CD14-positive monocyte (primary cell): Measurements from ENCODE around the gene PPP2R1B. TPM values are rescaled to one million over a fixed set of nuclear protein-coding genes. Genes with fewer than 3 reads are reported as not detected.
A peak's percentile ranks its signal among the peaks of the same experiment; 100 is the strongest.

Source experiments
- DNase-seq, 3 donors: peaks; one replicate each; pipeline ENCODE4 v3.0.0-alpha.2; 2011 to 2022
- H2AFZ ChIP-seq: 2 replicates; pipeline ENCODE4 v1.6.0; 2012; ENCODE audit warnings: mild to moderate bottlenecking, low read depth, low read length, inconsistent platforms; ENCODE audit not compliant: insufficient read depth, poor library complexity, severe bottlenecking
- H3K27ac ChIP-seq, 2 donors: 1 replicate in 1 of 2; 2 replicates in 1 of 2; pipeline ENCODE4 v1.5.1; 2012 to 2013; ENCODE audit warnings: low read length in 2 of 2, control low read depth in 1 of 2, inconsistent platforms in 1 of 2, low read depth in 1 of 2, mild to moderate bottlenecking in 1 of 2
- H3K27me3 ChIP-seq, 2 donors: one replicate each; pipeline versions ENCODE4 v1.6.0 to v1.6.1; 2011 to 2013; ENCODE audit warnings: low read length in 2 of 2; ENCODE audit not compliant: control insufficient read depth in 2 of 2, insufficient read depth in 2 of 2
- H3K36me3 ChIP-seq, 2 donors: replicated peaks in 1 of 2; 1 replicate in 1 of 2; 2 replicates in 1 of 2; pipeline versions ENCODE4 v1.5.1 to v1.6.1; 2012 to 2013; ENCODE audit warnings: low read length in 2 of 2, control low read depth in 1 of 2, inconsistent platforms in 1 of 2, mild to moderate bottlenecking in 1 of 2; ENCODE audit not compliant: insufficient read depth in 2 of 2, control insufficient read depth in 1 of 2
- H3K4me1 ChIP-seq, 2 donors: 1 replicate in 1 of 2; 2 replicates in 1 of 2; pipeline versions ENCODE4 v1.5.1 to v1.6.1; 2012 to 2013; ENCODE audit warnings: low read length in 2 of 2, control low read depth in 1 of 2, inconsistent platforms in 1 of 2, mild to moderate bottlenecking in 1 of 2, moderate library complexity in 1 of 2; ENCODE audit not compliant: insufficient read depth in 2 of 2, control insufficient read depth in 1 of 2
- H3K4me2 ChIP-seq: replicated peaks from 2 replicates; pipeline ENCODE3; 2012; ENCODE audit warnings: low read length, moderate library complexity, mild to moderate bottlenecking; ENCODE audit not compliant: poor library complexity, severe bottlenecking; ENCODE audit errors: extremely low read depth
- H3K4me3 ChIP-seq, 3 experiments: fragments of 200-600 bp in 1 of 3; sonication (generic) in 1 of 3; replicated peaks in 1 of 3; 1 replicate in 2 of 3; 2 replicates in 1 of 3; pipeline ENCODE4 v1.5.1; 2011 to 2013; ENCODE audit warnings: low read length in 3 of 3, mild to moderate bottlenecking in 3 of 3, control low read depth in 2 of 3, low read depth in 2 of 3, inconsistent platforms in 1 of 3, moderate library complexity in 1 of 3
- H3K79me2 ChIP-seq: 2 replicates; pipeline ENCODE4 v1.6.0; 2012; ENCODE audit warnings: mild to moderate bottlenecking, control low read depth, inconsistent platforms, low read length, moderate library complexity; ENCODE audit not compliant: insufficient read depth
- H3K9ac ChIP-seq: 2 replicates; pipeline ENCODE4 v1.6.0; 2017; ENCODE audit warnings: low read length, mild to moderate bottlenecking; ENCODE audit not compliant: insufficient read depth, poor library complexity, severe bottlenecking
- H3K9me3 ChIP-seq, 2 donors: replicated peaks in 1 of 2; 1 replicate in 1 of 2; 2 replicates in 1 of 2; pipeline versions ENCODE4 v1.5.1 to v1.6.1; 2012 to 2013; ENCODE audit warnings: low read length in 2 of 2, control low read depth in 1 of 2; ENCODE audit not compliant: control insufficient read depth in 1 of 2, insufficient read depth in 1 of 2
- H4K20me1 ChIP-seq: 2 replicates; pipeline ENCODE4 v1.6.0; 2012; ENCODE audit warnings: mild to moderate bottlenecking, low read length, control low read depth, moderate library complexity; ENCODE audit not compliant: insufficient read depth
- H3K27ac Mint-ChIP-seq, 7 donors: one replicate each; pipeline ENCODE4 v1.8.0; 2020; ENCODE audit warnings: mild to moderate bottlenecking in 7 of 7, mixed read lengths in 7 of 7, moderate library complexity in 6 of 7, inconsistent platforms in 2 of 7
- H3K27me3 Mint-ChIP-seq, 3 donors: one replicate each; pipeline ENCODE4 v1.8.0; 2021 to 2022; ENCODE audit warnings: low read depth in 3 of 3, mild to moderate bottlenecking in 3 of 3, mixed read lengths in 3 of 3, moderate library complexity in 3 of 3, inconsistent platforms in 1 of 3
- H3K36me3 Mint-ChIP-seq, 2 donors: one replicate each; pipeline ENCODE4 v1.8.0; 2020; ENCODE audit warnings: mixed read lengths in 2 of 2, inconsistent platforms in 1 of 2, mild to moderate bottlenecking in 1 of 2
- H3K4me1 Mint-ChIP-seq: one replicate; pipeline ENCODE4 v1.8.0; 2020; ENCODE audit warnings: mild to moderate bottlenecking, mixed read lengths
- H3K4me3 Mint-ChIP-seq, 2 donors: one replicate each; pipeline ENCODE4 v1.8.0; 2020; ENCODE audit warnings: mild to moderate bottlenecking in 2 of 2, mixed read lengths in 2 of 2, moderate library complexity in 1 of 2
- H3K9me3 Mint-ChIP-seq, 7 donors: one replicate each; pipeline ENCODE4 v1.8.0; 2020 to 2022; ENCODE audit warnings: mixed read lengths in 7 of 7, mild to moderate bottlenecking in 6 of 7, moderate library complexity in 6 of 7, inconsistent platforms in 2 of 7
- CTCF ChIP-seq: fragments of 200-600 bp; IDR thresholded peaks from one replicate; pipeline ENCODE4 v1.8.0; 2022; ENCODE audit warnings: antibody characterized with exemption, mild to moderate bottlenecking
- WGBS: methylation state at CpG from one replicate; pipeline ENCODE4 v1.1.5; 2013; ENCODE audit warnings: missing lambda C conversion rate; ENCODE audit not compliant: insufficient coverage; 5-methylcytosine and 5-hydroxymethylcytosine counted together
- intact Hi-C, 2 donors: fragments of 100-400 bp; cut with micrococcal nuclease; formaldehyde crosslinking; loops; one replicate each; pipeline versions ENCODE4 v1.15.0 to v1.15.1; 2023
- polyA plus RNA-seq, 3 donors: library from polyadenylated mRNA; depleted of rRNA in 1 of 3; unstranded in 2 of 3; stranded (reverse) in 1 of 3; fragments of 300-500 nt in 2 of 3; fragments of >200 nt in 1 of 3; fragmentation: Illumina TruSeq in 2 of 3; gene quantifications; 1 replicate in 2 of 3; 2 replicates in 1 of 3; pipeline ENCODE4 v1.2.3, GENCODE V29; 2012 to 2021

PPP2R1B gene
- polyA plus RNA-seq, 3 donors: 5.4 to 16.9 (median 11.2) TPM

- no peak overlapping the region for H3K4me3 Mint-ChIP-seq
- Histone ChIP-seq H3K79me2 (peaks cover 4% of the 10 kb centered on the region), H3K9ac (no peak overlapping the region), H4K20me1 (no peaks in the 10 kb centered on the region), H3K4me2 (no peak overlapping the region), H3K36me3 (no peaks in the 10 kb centered on the region), H3K27me3 (no peaks in the 10 kb centered on the region), H3K4me1 (peaks cover 8 to 12% of the 10 kb centered on the region in 2 donors), H3K4me3 (no peak overlapping the region), H3K27ac (no peak overlapping the region), H3K9me3 (no peaks in the 10 kb centered on the region), H2AFZ (no peak overlapping the region)
- DNase-seq: no peak
- H3K4me1 Mint-ChIP-seq: peaks cover 9% of the 10 kb centered on the region
- H3K9me3 Mint-ChIP-seq: no peaks in the 10 kb centered on the region
- no peak for TF ChIP-seq CTCF
- intact Hi-C loops: loop anchor here in 1 of 2 donors (10.0 kb wide), 1 partner anchor 74 kb away; no protein-coding TSS in a partner anchor
- 84% methylated on average over 3 of the region's 4 CpGs for WGBS
- H3K27ac Mint-ChIP-seq: no peak overlapping the region
- peaks cover 0 to 7% (median 4%) of the 10 kb centered on the region in 3 donors for H3K27me3 Mint-ChIP-seq
- no peaks in the 10 kb centered on the region for H3K36me3 Mint-ChIP-seq
Measured at GRCh38 chr11:111770581-111771134, 4.5 kb upstream of the PPP2R1B start.

- H3K9me3 Mint-ChIP-seq: no peaks in the 10 kb centered on the region
- Histone ChIP-seq H3K27ac (peak overlapping the region; percentile 7 to 11), H3K27me3 (no peaks in the 10 kb centered on the region), H3K9me3 (no peaks in the 10 kb centered on the region), H2AFZ (peak overlapping the region; percentile 94), H3K4me2 (peak overlapping the region; percentile 90), H4K20me1 (no peaks in the 10 kb centered on the region), H3K36me3 (peaks cover 15 to 25% of the 10 kb centered on the region in 2 donors), H3K4me3 (peak overlapping the region; percentile 83 to 93 (median 85)), H3K9ac (peak overlapping the region; percentile 67), H3K4me1 (peaks cover 14 to 23% of the 10 kb centered on the region in 2 donors), H3K79me2 (peaks cover 17% of the 10 kb centered on the region)
- intact Hi-C loops: loop anchor here (5.0 to 10.0 kb wide), 3 partner anchors 76 to 1548 kb away; partner anchors contain the start of gene TTC12 (in 1 of the 2)
- H3K4me3 Mint-ChIP-seq: peak overlapping the region; percentile 100
- H3K4me1 Mint-ChIP-seq: peaks cover 21% of the 10 kb centered on the region
- peaks cover 24 to 26% of the 10 kb centered on the region in 2 donors for H3K36me3 Mint-ChIP-seq
- TF ChIP-seq CTCF: no peak
- WGBS: 0% methylated on average over 2 of the region's 7 CpGs
- peaks cover 0 to 7% (median 6%) of the 10 kb centered on the region in 3 donors for H3K27me3 Mint-ChIP-seq
- DNase-seq: no peak
- H3K27ac Mint-ChIP-seq: peak overlapping the region in 6 of 7 donors; percentile 57 to 97 (median 79)
Measured at GRCh38 chr11:111766834-111767142, 599 bp upstream of the PPP2R1B start.
